Sciatic nerve (tissue), 2 donors: ENCODE results near the gene PUS7L. TPM values are rescaled to one million over a fixed set of nuclear protein-coding genes. Genes with fewer than 3 reads are reported as not detected.
"Not testable (repeated sequence)": the region's sequence is repeated elsewhere in the genome, so short reads cannot be mapped to it uniquely, and the experiment has no call there.

Source experiments
- ATAC-seq: fragments of 200-7000 bp; cut with Tn5 transposase; one replicate; pipeline ENCODE4 v1.9.1; 2020; ENCODE audit warnings: mild to moderate bottlenecking, moderate library complexity
- DNase-seq: peaks from one replicate; pipeline ENCODE4 v3.0.0-alpha.2; 2020; ENCODE audit warnings: low spot score
- intact Hi-C: fragments of 100-400 bp; cut with DNase I; formaldehyde crosslinking; loops from one replicate; pipeline ENCODE4 v1.14.2; 2022
- total RNA-seq: library from RNA; stranded (reverse); fragmentation: NEBNext Ultra II Directional; extraction: Animal tissue kit (Norgen Biotek cat#: 25700); gene quantifications from one replicate; pipeline ENCODE4 v1.2.1, GENCODE V29; 2021
- donor health status: DM: no; HTN: no; CAD: no.
- donor health status: DM: no; HTN: no; CAD: no.

The PUS7L gene
- total RNA-seq, 1 donor from 2014 or later = 15.7 TPM

- no peak for ATAC-seq
- intact Hi-C loops = no loop called here
- DNase-seq = no peak
Observed at GRCh38 chr12:43754015-43754414, 4.6 kb downstream of the PUS7L start.

GRCh38 chr12:43751360-43751759 lies 7.2 kb downstream of the PUS7L start:
- DNase-seq, intact Hi-C loops, ATAC-seq: not testable (repeated sequence)

GRCh38 chr12:43750814-43751213 lies 7.8 kb downstream of the PUS7L start:
- intact Hi-C loops = no loop called here
- no peak for ATAC-seq

GRCh38 chr12:43749016-43749415 lies 9.6 kb downstream of the PUS7L start:
- DNase-seq (no peak), ATAC-seq (no peak)
- intact Hi-C loops = no loop called here

More at GRCh38 chr12:43750814-43751213, 7.8 kb downstream of the PUS7L start:
- no peak for DNase-seq

- ATAC-seq = no peak
- intact Hi-C loops = no loop called here
- no peak for DNase-seq
Observed at GRCh38 chr12:43744826-43745225, 13.8 kb downstream of the PUS7L start.

GRCh38 chr12:43742106-43742505 lies 16.5 kb downstream of the PUS7L start:
- ATAC-seq = no peak
- no peak for DNase-seq
- intact Hi-C loops = no loop called here

- DNase-seq (no peak), ATAC-seq (no peak)
- intact Hi-C loops = no loop called here
Observed at GRCh38 chr12:43740511-43741100, 18.0 kb downstream of the PUS7L start.

- intact Hi-C loops = no loop called here
- no peak for DNase-seq
- ATAC-seq = no peak
Observed at GRCh38 chr12:43737646-43738045, 20.9 kb downstream of the PUS7L start.

GRCh38 chr12:43736927-43737440 lies 21.6 kb downstream of the PUS7L start:
- no peak for ATAC-seq
- intact Hi-C loops = no loop called here
- DNase-seq = no peak

- ATAC-seq = no peak
- DNase-seq = no peak
- intact Hi-C loops = no loop called here
Observed at GRCh38 chr12:43733687-43734086, 24.9 kb downstream of the PUS7L start.

GRCh38 chr12:43730283-43730682 lies 28.3 kb downstream of the PUS7L start:
- ATAC-seq (no peak), DNase-seq (no peak)
- intact Hi-C loops = no loop called here

GRCh38 chr12:43728698-43729097 lies 29.9 kb downstream of the PUS7L start:
- no peak for ATAC-seq
- DNase-seq = no peak
- intact Hi-C loops = no loop called here

- ATAC-seq (no peak), DNase-seq (no peak)
- intact Hi-C loops = no loop called here
Observed at GRCh38 chr12:43728117-43728516, 30.5 kb downstream of the PUS7L start.

GRCh38 chr12:43723134-43723533 lies 35.5 kb downstream of the PUS7L start:
- intact Hi-C loops = no loop called here
- DNase-seq (no peak), ATAC-seq (no peak)

GRCh38 chr12:43722621-43723020 lies 36.0 kb downstream of the PUS7L start:
- no peak for ATAC-seq
- no peak for DNase-seq
- intact Hi-C loops = no loop called here

- intact Hi-C loops = no loop called here
- no peak for DNase-seq
- no peak for ATAC-seq
Observed at GRCh38 chr12:43711348-43711747, 47.2 kb downstream of the PUS7L start.

GRCh38 chr12:43703772-43704171 lies 54.8 kb downstream of the PUS7L start:
- intact Hi-C loops, ATAC-seq, DNase-seq: not testable (repeated sequence)

- intact Hi-C loops, DNase-seq, ATAC-seq: not testable (repeated sequence)
Observed at GRCh38 chr12:43701194-43701593, 57.4 kb downstream of the PUS7L start.

- DNase-seq = no peak
- intact Hi-C loops = no loop called here
- no peak for ATAC-seq
Observed at GRCh38 chr12:43696154-43696553, 62.4 kb downstream of the PUS7L start.

- intact Hi-C loops = no loop called here
- no peak for ATAC-seq
- no peak for DNase-seq
Observed at GRCh38 chr12:43694879-43695278, 63.7 kb downstream of the PUS7L start.

- DNase-seq = no peak
- no peak for ATAC-seq
- intact Hi-C loops = no loop called here
Observed at GRCh38 chr12:43692064-43692463, 66.5 kb downstream of the PUS7L start.
